Measurements from ENCODE around the gene P2RX6.

The P2RX6 gene

DNA sequence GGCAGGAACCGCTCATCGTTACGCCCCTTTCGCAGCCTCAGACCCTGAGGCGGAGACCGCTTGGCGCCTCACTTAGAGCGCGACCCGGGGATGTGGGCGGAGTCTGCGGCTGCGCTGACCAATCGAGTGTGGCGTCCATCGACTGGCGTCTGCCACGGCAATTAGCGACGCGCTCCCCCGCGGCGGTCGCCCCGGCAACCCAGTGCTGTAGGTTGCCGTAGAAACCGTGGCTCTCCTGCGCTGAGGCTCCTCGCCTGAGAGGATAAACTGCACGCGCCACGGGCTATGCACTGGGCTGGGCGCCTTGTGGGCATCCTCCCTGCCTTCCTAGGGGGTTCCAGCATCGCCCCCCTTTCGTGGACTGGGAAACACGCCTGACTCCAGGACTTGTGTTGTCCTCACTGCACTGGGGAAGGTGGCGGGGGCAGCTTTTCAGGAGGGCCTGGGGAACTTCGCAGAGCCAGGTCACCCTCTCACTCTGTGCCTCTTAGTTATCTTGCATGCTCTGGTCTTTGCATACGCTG lies 701 bp upstream of the P2RX6 start:
- in situ Hi-C loops (cut with MboI; ENCODE audit: low sequenced_read_pairs, unreplicated experiment) = no loop called here

DNA sequence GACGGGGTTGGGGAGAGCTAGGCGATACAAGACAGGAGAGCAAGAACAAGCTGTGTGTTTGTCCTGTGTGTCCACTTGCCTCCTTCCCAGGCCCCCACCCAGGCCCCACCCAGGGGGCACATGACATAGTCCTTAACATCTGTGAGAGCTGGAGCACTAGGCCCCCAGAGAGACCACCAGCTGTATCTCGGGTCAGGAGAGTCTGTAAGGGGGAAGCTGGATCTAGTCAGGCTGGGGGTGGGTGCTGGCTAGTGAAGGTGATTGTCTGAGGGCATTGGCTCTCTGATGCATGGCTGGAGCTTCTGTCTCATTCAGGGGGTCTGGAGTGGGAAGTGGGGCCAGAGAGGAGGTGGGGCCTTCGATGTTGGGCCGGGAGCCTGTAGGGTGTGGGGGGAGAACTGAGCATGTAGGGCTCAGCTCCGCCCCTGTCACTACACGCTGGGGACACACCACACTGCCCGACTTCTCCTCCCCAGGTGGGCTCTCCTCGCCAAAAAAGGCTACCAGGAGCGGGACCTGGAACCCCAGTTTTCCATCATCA lies 571 bp downstream of the P2RX6 start:
- DNase-seq (ENCODE audit: low spot score) = no peak
- in situ Hi-C loops (cut with MboI; ENCODE audit: low sequenced_read_pairs, unreplicated experiment) = no loop called here
- TF ChIP-seq, protein P1, sequence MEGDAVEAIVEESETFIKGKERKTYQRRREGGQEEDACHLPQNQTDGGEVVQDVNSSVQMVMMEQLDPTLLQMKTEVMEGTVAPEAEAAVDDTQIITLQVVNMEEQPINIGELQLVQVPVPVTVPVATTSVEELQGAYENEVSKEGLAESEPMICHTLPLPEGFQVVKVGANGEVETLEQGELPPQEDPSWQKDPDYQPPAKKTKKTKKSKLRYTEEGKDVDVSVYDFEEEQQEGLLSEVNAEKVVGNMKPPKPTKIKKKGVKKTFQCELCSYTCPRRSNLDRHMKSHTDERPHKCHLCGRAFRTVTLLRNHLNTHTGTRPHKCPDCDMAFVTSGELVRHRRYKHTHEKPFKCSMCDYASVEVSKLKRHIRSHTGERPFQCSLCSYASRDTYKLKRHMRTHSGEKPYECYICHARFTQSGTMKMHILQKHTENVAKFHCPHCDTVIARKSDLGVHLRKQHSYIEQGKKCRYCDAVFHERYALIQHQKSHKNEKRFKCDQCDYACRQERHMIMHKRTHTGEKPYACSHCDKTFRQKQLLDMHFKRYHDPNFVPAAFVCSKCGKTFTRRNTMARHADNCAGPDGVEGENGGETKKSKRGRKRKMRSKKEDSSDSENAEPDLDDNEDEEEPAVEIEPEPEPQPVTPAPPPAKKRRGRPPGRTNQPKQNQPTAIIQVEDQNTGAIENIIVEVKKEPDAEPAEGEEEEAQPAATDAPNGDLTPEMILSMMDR (IDR thresholded peaks at IDR 0.05; ENCODE audit: borderline replicate concordance, control extremely low read depth, extremely low read depth, insufficient read depth, missing control alignments) = no peak

More for the DNA sequence above, 701 bp upstream of the P2RX6 start:
- TF ChIP-seq, protein P1 (IDR thresholded peaks at IDR 0.05; ENCODE audit: borderline replicate concordance, control extremely low read depth, extremely low read depth, insufficient read depth, missing control alignments) = no peak
- peak; percentile 96 for DNase-seq (ENCODE audit: low spot score)

DNA sequence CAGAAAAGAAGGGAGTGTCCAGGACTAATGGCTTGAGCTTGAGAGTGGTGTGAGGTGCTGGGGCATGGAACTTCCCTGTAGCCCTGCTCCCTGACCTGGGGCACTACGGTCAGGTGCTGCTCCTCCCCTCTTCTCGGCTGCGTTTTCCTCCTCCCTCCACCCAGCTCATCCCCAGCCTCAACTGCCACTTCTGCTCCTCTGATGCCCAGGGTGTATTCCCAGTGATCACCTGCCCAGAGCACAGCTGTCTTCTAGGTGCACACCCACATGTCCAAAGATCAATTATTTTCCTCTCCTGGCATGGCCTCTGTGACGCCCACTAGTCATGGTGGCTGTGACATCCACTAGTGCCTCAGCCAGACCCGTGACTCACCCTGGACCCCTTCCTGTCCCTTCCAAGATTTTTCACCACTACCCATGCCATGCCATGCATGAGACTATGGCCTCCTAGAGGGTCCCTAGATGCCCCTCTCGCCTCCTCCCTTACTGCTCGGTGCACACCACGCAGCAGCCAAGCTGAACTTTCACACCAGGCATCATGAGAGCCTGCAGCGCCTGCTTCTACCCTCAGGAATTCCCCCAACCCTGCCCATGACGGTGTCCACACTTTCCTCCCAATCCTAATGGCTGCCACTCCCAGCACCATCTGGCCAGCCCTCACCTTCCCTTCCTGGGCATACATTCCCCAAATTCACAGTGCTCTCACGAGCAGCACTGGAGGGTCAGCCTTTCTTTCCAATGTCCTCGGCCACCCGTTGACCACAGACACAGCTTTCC lies 1.9 kb downstream of the P2RX6 start:
- in situ Hi-C loops (cut with MboI; ENCODE audit: low sequenced_read_pairs, unreplicated experiment) = no loop called here
- no peak for DNase-seq (ENCODE audit: low spot score)
- TF ChIP-seq, protein P1 (IDR thresholded peaks at IDR 0.05; ENCODE audit: borderline replicate concordance, control extremely low read depth, extremely low read depth, insufficient read depth, missing control alignments) = no peak

DNA sequence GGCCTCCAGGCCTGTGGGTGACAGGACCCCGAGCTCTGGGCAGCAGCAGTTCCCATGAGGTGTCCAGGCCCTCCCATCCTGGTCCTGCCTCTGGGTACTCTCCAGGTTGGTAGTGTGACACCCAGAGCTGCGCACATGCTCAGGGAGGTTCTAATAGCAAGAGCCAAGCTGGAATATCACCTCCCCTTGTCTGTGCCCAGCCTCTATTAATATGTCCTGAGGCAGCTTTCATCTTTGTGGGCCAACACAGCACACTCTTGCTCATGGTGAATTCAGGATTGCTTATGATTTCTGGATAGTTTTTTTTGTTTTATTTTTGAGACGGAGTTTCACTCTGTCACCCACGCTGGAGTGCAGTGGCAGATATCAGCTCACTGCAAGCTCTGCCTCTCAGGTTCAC lies 3.3 kb downstream of the P2RX6 start:
- in situ Hi-C loops (cut with MboI; ENCODE audit: low sequenced_read_pairs, unreplicated experiment) = no loop called here
- DNase-seq (ENCODE audit: low spot score) = no peak
- TF ChIP-seq, protein P1 (IDR thresholded peaks at IDR 0.05; ENCODE audit: borderline replicate concordance, control extremely low read depth, extremely low read depth, insufficient read depth, missing control alignments) = no peak

DNA sequence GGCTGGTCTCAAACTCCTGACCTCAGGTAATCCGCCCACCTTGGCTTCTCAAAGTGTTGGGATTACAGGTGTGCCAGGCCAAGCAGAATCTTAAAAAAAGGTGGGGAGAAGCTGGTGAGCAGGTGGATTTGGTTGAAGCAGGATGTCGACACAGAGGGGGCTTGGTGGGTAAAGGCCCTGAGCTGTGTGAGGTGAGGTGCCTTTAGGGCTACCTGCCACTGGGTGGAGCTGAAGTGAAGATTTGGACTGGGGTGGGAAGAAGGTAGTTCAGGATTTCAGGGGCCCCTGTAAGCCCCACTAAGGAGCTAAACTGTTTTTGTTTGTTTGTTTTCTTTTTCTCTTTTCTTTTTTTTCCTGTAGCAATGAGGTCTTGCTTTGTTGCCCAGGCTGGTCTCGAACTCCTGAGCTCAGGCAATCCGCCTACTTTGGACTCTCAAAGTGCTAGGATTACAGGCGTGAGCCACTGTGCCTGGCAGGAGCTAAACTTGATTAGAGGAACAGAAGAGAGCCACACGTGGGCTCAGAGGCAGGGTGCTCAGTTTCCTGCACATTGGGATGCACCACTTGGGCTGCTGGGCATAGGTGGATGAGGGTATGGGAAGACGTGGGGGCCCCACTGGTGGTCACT lies 6.0 kb downstream of the P2RX6 start:
- TF ChIP-seq, protein P1 (IDR thresholded peaks at IDR 0.05; ENCODE audit: borderline replicate concordance, control extremely low read depth, extremely low read depth, insufficient read depth, missing control alignments) = peak; percentile 23
- DNase-seq (ENCODE audit: low spot score) = peak; percentile 75
- in situ Hi-C loops (cut with MboI; ENCODE audit: low sequenced_read_pairs, unreplicated experiment) = no loop called here

DNA sequence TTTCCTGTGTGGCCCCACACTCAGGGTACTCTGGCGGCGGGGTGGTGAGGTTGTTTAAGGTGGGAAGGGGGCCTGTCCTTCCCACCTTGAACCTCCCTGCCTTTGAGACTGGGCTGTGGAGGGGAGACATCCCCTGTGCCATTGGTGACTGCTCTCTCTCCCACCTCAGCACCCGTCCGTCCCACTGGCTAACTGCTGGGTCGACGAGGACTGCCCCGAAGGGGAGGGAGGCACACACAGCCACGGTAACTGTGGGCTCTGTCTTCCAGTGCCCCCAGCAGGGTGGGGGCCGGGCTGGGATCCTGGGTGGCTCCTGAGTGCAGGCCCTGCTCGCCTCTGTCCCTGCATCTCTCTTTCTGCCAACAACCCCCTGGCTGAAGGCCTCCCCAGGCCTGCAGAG lies 7.5 kb downstream of the P2RX6 start:
- DNase-seq (ENCODE audit: low spot score) = no peak
- TF ChIP-seq, protein P1 (IDR thresholded peaks at IDR 0.05; ENCODE audit: borderline replicate concordance, control extremely low read depth, extremely low read depth, insufficient read depth, missing control alignments) = no peak
- in situ Hi-C loops (cut with MboI; ENCODE audit: low sequenced_read_pairs, unreplicated experiment) = no loop called here
